HepG2 (cell line): ENCODE data around the gene PLK4. TPM values are rescaled to one million over a fixed set of nuclear protein-coding genes. Genes with fewer than 3 reads are reported as not detected.

ENCODE experiments used
- ATAC-seq: fragments of 200-7000 bp; cut with Tn5 transposase; 3 replicates; pipeline ENCODE4 v1.9.1; 2020; ENCODE audit warnings: mild to moderate bottlenecking, moderate library complexity
- BruUV-seq: library from RNA; stranded (reverse); fragments of 400-500 nt; replicated peaks from 2 replicates; lab custom pipeline; 2021; lab: Mats Ljungman, UMichigan
- CTCF ChIA-PET: fragments of 300-600 bp; formaldehyde crosslinking; extraction: SDS; loops from one replicate; lab custom pipeline; 2021; ENCODE audit warnings: low total read pairs, inconsistent platforms, low intra/inter-chr PET ratio; lab: Yijun Ruan, JAX
- POLR2A ChIA-PET: fragments of 350-600 bp; sonication (Branson Sonifier 250); formaldehyde crosslinking; loops from one replicate; lab custom pipeline; 2020; ENCODE audit warnings: antibody characterized with exemption, inconsistent platforms; lab: Yijun Ruan, JAX
- DNase-seq: peaks from one replicate; pipeline ENCODE4 v3.0.0-alpha.2; 2015; ENCODE audit warnings: low spot score
- FAIRE-seq: peaks from 3 replicates; lab custom pipeline; 2011; peaks lifted over from hg19 to GRCh38; lab: Jason Lieb, UNC
- H2AFZ ChIP-seq: one replicate; pipeline ENCODE4 v1.6.1; 2011; ENCODE audit warnings: low read length, inconsistent platforms
- H3K27ac ChIP-seq: fragments of 300-600 bp; 3 replicates; pipeline ENCODE4 v1.8.0; 2011; ENCODE audit warnings: mixed run types, mild to moderate bottlenecking, mixed read lengths, low read length, inconsistent platforms; ENCODE audit not compliant: insufficient read depth; ENCODE audit errors: extremely low read length
- H3K27me3 ChIP-seq, 2 experiments: fragments of 200-600 bp in 1 of 2; 2 replicates in 1 of 2; 3 replicates in 1 of 2; pipeline versions ENCODE4 v1.6.0 to v1.8.0; 2011; ENCODE audit warnings: low read length in 2 of 2, mild to moderate bottlenecking in 2 of 2, moderate library complexity in 2 of 2, inconsistent platforms in 1 of 2; ENCODE audit not compliant: insufficient read depth in 2 of 2, control insufficient read depth in 1 of 2
- H3K36me3 ChIP-seq, 2 experiments: fragments of 200-600 bp in 1 of 2; replicated peaks in 1 of 2; 2 replicates in 1 of 2; 3 replicates in 1 of 2; pipeline versions ENCODE4 v1.5.1 to v1.8.0; 2011; ENCODE audit warnings: low read length in 2 of 2, inconsistent platforms in 1 of 2; ENCODE audit not compliant: insufficient read depth in 2 of 2, control insufficient read depth in 1 of 2
- H3K4me1 ChIP-seq: 2 replicates; pipeline ENCODE4 v1.5.1; 2012; ENCODE audit warnings: low read length, inconsistent platforms; ENCODE audit not compliant: insufficient read depth
- H3K4me2 ChIP-seq: 2 replicates; pipeline ENCODE4 v1.6.0; 2011; ENCODE audit warnings: low read depth, low read length, inconsistent platforms
- H3K4me3 ChIP-seq, 3 experiments: fragments of 200-600 bp in 1 of 3; sonication (generic), shearing (Covaris generic) in 1 of 3; replicated peaks in 1 of 3; 2 replicates each; pipeline ENCODE4 v1.5.1; 2011 to 2016; ENCODE audit warnings: low read length in 3 of 3, inconsistent platforms in 2 of 3, low read depth in 2 of 3, mild to moderate bottlenecking in 2 of 3, control low read depth in 1 of 3, mixed read lengths in 1 of 3; ENCODE audit not compliant: insufficient read depth in 1 of 3
- H3K79me2 ChIP-seq: one replicate; pipeline ENCODE4 v1.6.1; 2011; ENCODE audit warnings: low read length, inconsistent platforms; ENCODE audit not compliant: insufficient read depth
- H3K9ac ChIP-seq: 2 replicates; pipeline ENCODE4 v1.6.0; 2011; ENCODE audit warnings: mild to moderate bottlenecking, low read depth, low read length, inconsistent platforms; ENCODE audit not compliant: insufficient read depth
- H3K9me3 ChIP-seq: 2 replicates; pipeline ENCODE4 v1.5.1; 2012; ENCODE audit warnings: mild to moderate bottlenecking, low read length
- H4K20me1 ChIP-seq: 2 replicates; pipeline ENCODE4 v1.6.0; 2011; ENCODE audit warnings: inconsistent platforms, mild to moderate bottlenecking, low read length, moderate library complexity; ENCODE audit not compliant: insufficient read depth
- BCL6 ChIP-seq: IDR thresholded peaks from 2 replicates; pipeline ENCODE4 v1.6.1; 2016; ENCODE audit warnings: missing genetic modification reagents, missing compliant biosample characterization
- DRAP1 ChIP-seq: IDR thresholded peaks from 2 replicates; pipeline ENCODE4 v1.6.1; 2016; ENCODE audit warnings: missing genetic modification reagents, missing compliant biosample characterization
- FOXA1 ChIP-seq, 2 experiments: fragments of 450-650 bp in 1 of 2; sonication (generic) in 1 of 2; formaldehyde crosslinking in 1 of 2; IDR thresholded peaks; 2 replicates each; pipeline versions ENCODE4 v1.4.0 to v1.6.1; 2016 to 2020; ENCODE audit warnings: missing genetic modification reagents in 1 of 2
- GATAD1 ChIP-seq: IDR thresholded peaks from 2 replicates; pipeline ENCODE4 v1.6.1; 2016; ENCODE audit warnings: missing genetic modification reagents, missing compliant biosample characterization
- GFI1 ChIP-seq: sonication (generic); formaldehyde crosslinking; IDR thresholded peaks from 2 replicates; pipeline ENCODE4 v1.5.0; 2020; ENCODE audit warnings: missing genetic modification reagents, mild to moderate bottlenecking, borderline replicate concordance
- MXD1 ChIP-seq: sonication (generic); formaldehyde crosslinking; IDR thresholded peaks from 2 replicates; pipeline ENCODE4 v1.4.0; 2020; ENCODE audit warnings: mild to moderate bottlenecking, missing genetic modification reagents
- RFXAP ChIP-seq: sonication (generic); formaldehyde crosslinking; IDR thresholded peaks from 2 replicates; pipeline ENCODE4 v1.4.0; 2020; ENCODE audit warnings: missing genetic modification reagents, borderline replicate concordance
- XBP1 ChIP-seq: sonication (generic); formaldehyde crosslinking; IDR thresholded peaks from 2 replicates; pipeline ENCODE4 v1.5.0; 2020; ENCODE audit warnings: missing genetic modification reagents
- ZBTB3 ChIP-seq: sonication (generic); formaldehyde crosslinking; IDR thresholded peaks from 2 replicates; pipeline ENCODE4 v1.4.0; 2020; ENCODE audit warnings: low read depth, mild to moderate bottlenecking, moderate library complexity, missing genetic modification reagents, borderline replicate concordance
- ZMAT5 ChIP-seq: sonication (generic); formaldehyde crosslinking; IDR thresholded peaks from 2 replicates; pipeline ENCODE4 v1.5.0; 2020; ENCODE audit warnings: mild to moderate bottlenecking, low read depth, missing genetic modification reagents, borderline replicate concordance
- ZNF616 ChIP-seq: sonication (generic); formaldehyde crosslinking; IDR thresholded peaks from 2 replicates; pipeline ENCODE4 v1.5.0; 2020; ENCODE audit warnings: low read depth, mild to moderate bottlenecking, missing genetic modification reagents
- ZNF800 ChIP-seq: sonication (generic); formaldehyde crosslinking; IDR thresholded peaks from 2 replicates; pipeline ENCODE4 v1.4.0; 2020; ENCODE audit warnings: missing genetic modification reagents
- ZNF891 ChIP-seq: sonication (generic); formaldehyde crosslinking; IDR thresholded peaks from 2 replicates; pipeline ENCODE4 v1.5.0; 2020; ENCODE audit warnings: mild to moderate bottlenecking, missing genetic modification reagents
- WGBS: methylation state at CpG from one replicate; pipeline ENCODE4 v1.1.6; 2017; ENCODE audit warnings: low lambda C conversion rate; 5-methylcytosine and 5-hydroxymethylcytosine counted together
- in situ Hi-C: cut with HindIII; loops from 2 replicates; pipeline ENCODE4 v1.10.0; 2017; ENCODE audit warnings: low pct_unique_long_range_greater_than_20kb; ENCODE audit not compliant: extremely low pct_ligation_motif_present
- intact Hi-C: fragments of 100-400 bp; cut with micrococcal nuclease; formaldehyde crosslinking; loops from one replicate; pipeline ENCODE4 v1.10.0; 2022; ENCODE audit not compliant: unreplicated experiment
- polyA plus RNA-seq, 8 experiments: library from polyadenylated mRNA; depleted of rRNA in 3 of 8; stranded (reverse) in 7 of 8; unstranded in 1 of 8; fragments of >200 nt; fragmentation: Illumina TruSeq in 4 of 8; extraction: Trizol in 4 of 8; gene quantifications; 2 replicates each; pipeline versions ENCODE4 v1.2.1 to v1.2.3, GENCODE V29; 2011 to 2016; ENCODE audit warnings: low read depth in 4 of 8, missing spikeins in 1 of 8, mixed read lengths in 1 of 8; ENCODE audit not compliant: insufficient read depth in 1 of 8
- total RNA-seq, 5 experiments: library from RNA; depleted of rRNA; stranded (reverse); fragments of >200 nt; fragmentation: Illumina TruSeq; extraction: Trizol; gene quantifications; 2 replicates each; pipeline ENCODE4 v1.2.3, GENCODE V29; 2016; ENCODE audit warnings: low read depth in 1 of 5
- TF ChIP-seq, protein P1 (sequence below): IDR thresholded peaks from 2 replicates; pipeline ENCODE4 v1.6.1; 2016; ENCODE audit warnings: low read depth, borderline replicate concordance
- TF ChIP-seq, protein P2 (sequence below), 2 experiments: sonication (generic) in 1 of 2; formaldehyde crosslinking in 1 of 2; IDR thresholded peaks; 2 replicates each; pipeline versions ENCODE4 v1.4.0 to v1.6.1; 2018 to 2020; ENCODE audit warnings: missing genetic modification reagents in 2 of 2, borderline replicate concordance in 1 of 2, low read depth in 1 of 2, mild to moderate bottlenecking in 1 of 2, missing biosample characterization in 1 of 2
- TF ChIP-seq, protein P3 (sequence below): sonication (generic); formaldehyde crosslinking; IDR thresholded peaks from 2 replicates; pipeline ENCODE4 v1.5.0; 2020; ENCODE audit warnings: missing genetic modification reagents

The PLK4 gene
- total and polyA plus RNA-seq, 2 of the 13 experiments (the other 11 are each of a cell fraction or from before 2014, with no cell fraction given): 22.4 to 46.1 TPM

- intact Hi-C loops: loop anchor here (1.0 to 10.0 kb wide), 3 partner anchors 83 to 184 kb away; partner anchors contain the start of genes ABHD18, HSPA4L and MFSD8
- Histone ChIP-seq H3K9ac (peak overlapping the region; percentile 88), H3K79me2 (peaks cover 15% of the 10 kb centered on the region), H2AFZ (peak overlapping the region; percentile 68), H3K4me2 (peak overlapping the region; percentile 83), H3K4me1 (peaks cover 22% of the 10 kb centered on the region), H3K27me3 (no peaks in the 10 kb centered on the region), H3K4me3 (peak overlapping the region; percentile 75 to 92 (median 90)), H3K27ac (peak overlapping the region; percentile 86), H3K36me3 (peaks cover 2 to 10% of the 10 kb centered on the region in 2 experiments; a peak in 2 of 5 replicates), H3K9me3 (no peaks in the 10 kb centered on the region), H4K20me1 (no peaks in the 10 kb centered on the region)
- in situ Hi-C loops: no loop called here
- ChIA-PET POLR2A (interaction anchor here (1.0 to 1.7 kb wide), 4 partner anchors 9 to 180 kb away, joined by 4 to 15 read pairs (median 7); partner anchors contain the start of genes ABHD18, LARP1B and MFSD8), CTCF (no interaction called here)
- BruUV-seq: no TSS peak
- WGBS: 4% methylated on average over 6 of the region's 7 CpGs
- ATAC-seq: no peak; the same call in 2 of the 3 replicates
- DNase-seq: no peak
- peak; percentile 57 for FAIRE-seq
- TF ChIP-seq, protein P1, sequence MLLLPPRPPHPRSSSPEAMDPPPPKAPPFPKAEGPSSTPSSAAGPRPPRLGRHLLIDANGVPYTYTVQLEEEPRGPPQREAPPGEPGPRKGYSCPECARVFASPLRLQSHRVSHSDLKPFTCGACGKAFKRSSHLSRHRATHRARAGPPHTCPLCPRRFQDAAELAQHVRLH (CRISPR knock-in tag): no peak
- no peak for TF ChIP-seq GFI1 (CRISPR knock-in tag)
- TF ChIP-seq FOXA1 (IDR thresholded peaks at IDR 0.05): no peak
- peak; percentile 41; the same call in 1 of the 2 replicates for TF ChIP-seq FOXA1 (CRISPR knock-in tag; IDR thresholded peaks at IDR 0.05)
- no peak for TF ChIP-seq ZBTB3 (CRISPR knock-in tag)
- TF ChIP-seq DRAP1: peak; percentile 65
- 0 out of 2 replicates have a peak, but pooled peaks have one; percentile 12 for TF ChIP-seq BCL6 (CRISPR knock-in tag)
- TF ChIP-seq XBP1: no peak
- TF ChIP-seq ZNF616 (CRISPR knock-in tag): no peak
- TF ChIP-seq, protein P2, sequence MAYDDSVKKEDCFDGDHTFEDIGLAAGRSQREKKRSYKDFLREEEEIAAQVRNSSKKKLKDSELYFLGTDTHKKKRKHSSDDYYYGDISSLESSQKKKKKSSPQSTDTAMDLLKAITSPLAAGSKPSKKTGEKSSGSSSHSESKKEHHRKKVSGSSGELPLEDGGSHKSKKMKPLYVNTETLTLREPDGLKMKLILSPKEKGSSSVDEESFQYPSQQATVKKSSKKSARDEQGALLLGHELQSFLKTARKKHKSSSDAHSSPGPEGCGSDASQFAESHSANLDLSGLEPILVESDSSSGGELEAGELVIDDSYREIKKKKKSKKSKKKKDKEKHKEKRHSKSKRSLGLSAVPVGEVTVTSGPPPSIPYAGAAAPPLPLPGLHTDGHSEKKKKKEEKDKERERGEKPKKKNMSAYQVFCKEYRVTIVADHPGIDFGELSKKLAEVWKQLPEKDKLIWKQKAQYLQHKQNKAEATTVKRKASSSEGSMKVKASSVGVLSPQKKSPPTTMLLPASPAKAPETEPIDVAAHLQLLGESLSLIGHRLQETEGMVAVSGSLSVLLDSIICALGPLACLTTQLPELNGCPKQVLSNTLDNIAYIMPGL (CRISPR knock-in tag; IDR thresholded peaks at IDR 0.05; ENCODE audit: borderline replicate concordance in 1 of 2, low read depth in 1 of 2): peak in 1 of 2 experiments; percentile 9; a peak in 1 of 4 replicates
- no peak for TF ChIP-seq ZNF891 (CRISPR knock-in tag)
- TF ChIP-seq RFXAP (CRISPR knock-in tag): 0 out of 2 replicates have a peak, but pooled peaks have one; percentile 3
- no peak for TF ChIP-seq ZNF800 (CRISPR knock-in tag)
- TF ChIP-seq, protein P3, sequence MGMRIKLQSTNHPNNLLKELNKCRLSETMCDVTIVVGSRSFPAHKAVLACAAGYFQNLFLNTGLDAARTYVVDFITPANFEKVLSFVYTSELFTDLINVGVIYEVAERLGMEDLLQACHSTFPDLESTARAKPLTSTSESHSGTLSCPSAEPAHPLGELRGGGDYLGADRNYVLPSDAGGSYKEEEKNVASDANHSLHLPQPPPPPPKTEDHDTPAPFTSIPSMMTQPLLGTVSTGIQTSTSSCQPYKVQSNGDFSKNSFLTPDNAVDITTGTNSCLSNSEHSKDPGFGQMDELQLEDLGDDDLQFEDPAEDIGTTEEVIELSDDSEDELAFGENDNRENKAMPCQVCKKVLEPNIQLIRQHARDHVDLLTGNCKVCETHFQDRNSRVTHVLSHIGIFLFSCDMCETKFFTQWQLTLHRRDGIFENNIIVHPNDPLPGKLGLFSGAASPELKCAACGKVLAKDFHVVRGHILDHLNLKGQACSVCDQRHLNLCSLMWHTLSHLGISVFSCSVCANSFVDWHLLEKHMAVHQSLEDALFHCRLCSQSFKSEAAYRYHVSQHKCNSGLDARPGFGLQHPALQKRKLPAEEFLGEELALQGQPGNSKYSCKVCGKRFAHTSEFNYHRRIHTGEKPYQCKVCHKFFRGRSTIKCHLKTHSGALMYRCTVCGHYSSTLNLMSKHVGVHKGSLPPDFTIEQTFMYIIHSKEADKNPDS: no peak
- TF ChIP-seq GATAD1: 0 out of 2 replicates have a peak, but pooled peaks have one; percentile 6
- TF ChIP-seq MXD1 (CRISPR knock-in tag): no peak
- no peak for TF ChIP-seq ZMAT5 (CRISPR knock-in tag)
Observed at GRCh38 chr4:127881563-127881864, 821 bp downstream of the PLK4 start.
